Hypothalamus (tissue), 51 donors: ENCODE results near the gene APH1A.
"Not testable (repeated sequence)": the region's sequence is repeated elsewhere in the genome, so short reads cannot be mapped to it uniquely, and the experiment has no call there.

ENCODE experiments used
- DNase-seq, 51 donors: peaks; one replicate each; lab custom pipeline; 2025; lab: John Stamatoyannopoulos, UW

The APH1A gene

GRCh38 chr1:150269451-150269850, 635 bp upstream of the APH1A start:
- no peak for DNase-seq

- DNase-seq = peak in 14 of 51 donors; percentile 4 to 64 (median 26)
Observed at GRCh38 chr1:150268340-150268704, 494 bp downstream of the APH1A start.

- DNase-seq = peak in 1 of 51 donors; percentile 6
Observed at GRCh38 chr1:150267896-150268295, 920 bp downstream of the APH1A start.

GRCh38 chr1:150263549-150263948, 5.3 kb downstream of the APH1A start:
- no peak for DNase-seq

GRCh38 chr1:150262388-150263320, 6.2 kb downstream of the APH1A start:
- DNase-seq = no peak

- no peak for DNase-seq
Observed at GRCh38 chr1:150261367-150261766, 7.4 kb downstream of the APH1A start.

- DNase-seq = peak in 2 of 51 donors; percentile 38 to 43
Observed at GRCh38 chr1:150259758-150260669, 8.8 kb downstream of the APH1A start.

- peak in 27 of 51 donors; percentile 1 to 54 (median 23) for DNase-seq
Observed at GRCh38 chr1:150259217-150259616, 9.6 kb downstream of the APH1A start.

GRCh38 chr1:150257624-150258585, 10.9 kb downstream of the APH1A start, which contains the start of gene CA14:
Gene CA14 (plus strand): TSS chr1:150257774. CDS start chr1:150258129, 355 bp downstream.
- DNase-seq = peak in 44 of 51 donors; percentile 7 to 82 (median 46)

- peak in 44 of 51 donors; percentile 14 to 92 (median 68) for DNase-seq
Observed at GRCh38 chr1:150256554-150257341, 12.1 kb downstream of the APH1A start.

- peak in 2 of 51 donors; percentile 71 to 81 for DNase-seq
Observed at GRCh38 chr1:150256198-150256553, 12.6 kb downstream of the APH1A start.

- no peak for DNase-seq
Observed at GRCh38 chr1:150249936-150250335, 18.9 kb downstream of the APH1A start.

- no peak for DNase-seq
Observed at GRCh38 chr1:150243003-150243402, 25.8 kb downstream of the APH1A start.

- no peak for DNase-seq
Observed at GRCh38 chr1:150237746-150238145, 31.1 kb downstream of the APH1A start.

- DNase-seq = not testable (repeated sequence)
Observed at GRCh38 chr1:150237176-150237575, 31.6 kb downstream of the APH1A start.

- no peak for DNase-seq
Observed at GRCh38 chr1:150236614-150237100, 32.2 kb downstream of the APH1A start.

GRCh38 chr1:150235852-150236613, 32.8 kb downstream of the APH1A start, which contains the start of gene ANP32E:
Gene ANP32E (minus strand): TSS chr1:150236112. CDS start chr1:150235786, 326 bp downstream.
- DNase-seq = peak; percentile 32 to 98 (median 88)

GRCh38 chr1:150235294-150235851, 33.4 kb downstream of the APH1A start:
- peak in 13 of 51 donors; percentile 20 to 55 (median 36) for DNase-seq
